Glomerular endothelial cell (primary cell): ENCODE data around the gene PCOLCE2. TPM values are rescaled to one million over a fixed set of nuclear protein-coding genes. Genes with fewer than 3 reads are reported as not detected.
"Not testable (repeated sequence)": the region's sequence is repeated elsewhere in the genome, so short reads cannot be mapped to it uniquely, and the experiment has no call there.

Experiments
- DNase-seq: peaks from one replicate; pipeline ENCODE4 v3.0.0-alpha.2; 2011; ENCODE audit warnings: low read depth, low spot score; ENCODE audit errors: extremely low read depth
- total RNA-seq: library from RNA; depleted of rRNA; stranded (reverse); fragments of >200 nt; gene quantifications from 2 replicates; pipeline ENCODE4 v1.2.3, GENCODE V29; 2015

Gene PCOLCE2
- total RNA-seq, 1 donor from 2014 or later = 0.58 TPM

DNA sequence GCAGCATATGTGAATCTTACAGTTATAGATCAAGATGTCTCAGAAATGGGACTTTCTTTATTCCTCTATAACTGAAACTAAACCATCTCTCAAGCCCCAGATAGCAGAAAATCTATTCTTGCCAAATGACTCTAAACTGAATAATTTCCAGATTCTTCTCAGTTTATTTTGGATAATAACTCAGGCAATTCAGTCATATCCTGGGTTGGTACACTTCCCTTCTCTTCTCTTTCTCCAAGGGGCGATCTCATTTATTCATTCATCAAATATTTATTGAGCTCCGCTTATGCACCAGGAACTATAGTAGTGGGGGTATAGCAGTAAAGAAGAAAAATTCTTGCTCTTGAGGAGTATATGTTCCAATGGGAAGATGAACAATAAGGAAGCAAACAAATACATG, 13.5 kb upstream of the PCOLCE2 start:
- no peak for DNase-seq

DNA sequence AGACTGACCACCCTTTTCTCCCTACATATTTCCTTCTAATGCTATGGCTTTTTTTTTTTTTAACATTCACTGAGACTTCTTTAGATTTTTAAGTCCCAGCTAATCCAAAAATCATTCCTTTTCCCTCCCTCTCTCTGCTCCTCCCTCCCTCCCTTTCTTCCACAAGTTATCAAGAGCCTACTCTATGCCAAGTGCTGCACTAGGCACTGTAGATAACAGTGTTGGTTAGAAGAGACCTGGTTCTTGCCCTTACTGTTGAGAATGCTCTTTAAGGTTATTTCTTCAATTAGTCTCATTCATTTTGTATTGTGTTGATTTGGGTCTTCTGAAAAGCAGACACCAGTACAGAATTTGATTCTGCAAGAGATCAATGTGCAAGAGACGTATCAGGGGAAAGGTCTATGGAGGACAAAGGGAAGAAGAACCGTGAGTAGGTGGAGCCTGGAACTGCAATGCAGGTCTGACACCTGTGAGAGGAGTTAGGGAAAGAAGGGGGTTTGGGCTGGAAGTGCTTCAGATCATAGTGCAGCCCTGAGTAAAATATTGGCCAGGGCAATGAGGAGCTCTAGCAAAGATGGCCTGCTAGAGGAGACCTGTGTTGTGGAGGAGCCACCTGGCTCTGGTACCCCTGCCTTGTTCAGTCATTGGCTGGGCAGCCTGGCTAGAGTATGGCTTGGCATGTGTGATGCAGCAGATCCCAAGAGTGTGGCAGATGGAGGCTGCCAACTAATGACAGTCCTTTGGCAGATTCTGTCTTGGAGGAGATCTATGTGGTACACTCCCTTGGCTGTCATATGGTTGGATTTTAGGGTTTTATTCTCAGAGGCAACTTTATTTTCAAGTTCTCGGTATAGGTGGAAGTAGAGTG, 9.7 kb upstream of the PCOLCE2 start:
- DNase-seq = no peak

- no peak for DNase-seq
Observed at GRCh38 chr3:142897807-142898206, 8.9 kb upstream of the PCOLCE2 start.

GRCh38 chr3:142896996-142897395, 8.1 kb upstream of the PCOLCE2 start:
- no peak for DNase-seq

GRCh38 chr3:142896201-142896755, 7.4 kb upstream of the PCOLCE2 start:
- no peak for DNase-seq

- DNase-seq = no peak
Observed at GRCh38 chr3:142894493-142894892, 5.6 kb upstream of the PCOLCE2 start.

DNA sequence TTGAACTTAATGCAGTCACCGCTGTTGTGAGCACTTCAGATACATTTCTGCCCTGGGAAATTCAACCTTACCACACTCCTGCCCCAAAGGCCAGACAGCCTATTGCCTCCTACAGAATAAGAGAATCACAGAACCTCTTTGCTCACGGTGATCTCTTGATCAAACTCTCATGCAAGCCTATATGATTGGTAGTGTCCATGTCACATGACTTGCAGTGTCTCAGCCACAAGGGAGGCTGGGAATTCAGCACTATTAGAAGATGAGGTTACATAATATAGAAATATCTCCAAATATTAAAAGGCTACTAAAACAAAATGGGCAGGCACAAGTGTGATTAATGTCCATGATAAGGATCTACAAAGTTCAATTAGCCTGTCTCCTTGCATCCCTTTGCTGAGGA, 3.8 kb upstream of the PCOLCE2 start:
- no peak for DNase-seq

DNA sequence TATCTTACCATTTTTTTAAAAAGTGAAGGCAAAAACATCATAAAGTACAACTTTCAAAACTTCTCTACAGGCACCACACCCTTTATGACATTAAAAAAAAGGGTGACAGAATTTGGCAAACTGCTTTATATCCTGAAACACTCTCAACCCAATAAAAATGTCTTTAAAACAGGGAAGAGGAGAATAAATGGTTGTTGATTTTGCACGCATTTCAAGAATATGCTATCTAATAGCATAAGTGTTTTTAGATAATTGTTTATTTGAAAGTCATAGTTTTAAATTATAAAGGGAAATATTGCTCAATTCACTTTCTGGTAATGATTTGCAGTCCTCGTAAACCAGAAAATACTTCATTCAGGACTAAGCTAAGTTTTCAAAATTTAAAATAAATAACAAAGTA, 1.7 kb upstream of the PCOLCE2 start:
- DNase-seq = no peak

DNA sequence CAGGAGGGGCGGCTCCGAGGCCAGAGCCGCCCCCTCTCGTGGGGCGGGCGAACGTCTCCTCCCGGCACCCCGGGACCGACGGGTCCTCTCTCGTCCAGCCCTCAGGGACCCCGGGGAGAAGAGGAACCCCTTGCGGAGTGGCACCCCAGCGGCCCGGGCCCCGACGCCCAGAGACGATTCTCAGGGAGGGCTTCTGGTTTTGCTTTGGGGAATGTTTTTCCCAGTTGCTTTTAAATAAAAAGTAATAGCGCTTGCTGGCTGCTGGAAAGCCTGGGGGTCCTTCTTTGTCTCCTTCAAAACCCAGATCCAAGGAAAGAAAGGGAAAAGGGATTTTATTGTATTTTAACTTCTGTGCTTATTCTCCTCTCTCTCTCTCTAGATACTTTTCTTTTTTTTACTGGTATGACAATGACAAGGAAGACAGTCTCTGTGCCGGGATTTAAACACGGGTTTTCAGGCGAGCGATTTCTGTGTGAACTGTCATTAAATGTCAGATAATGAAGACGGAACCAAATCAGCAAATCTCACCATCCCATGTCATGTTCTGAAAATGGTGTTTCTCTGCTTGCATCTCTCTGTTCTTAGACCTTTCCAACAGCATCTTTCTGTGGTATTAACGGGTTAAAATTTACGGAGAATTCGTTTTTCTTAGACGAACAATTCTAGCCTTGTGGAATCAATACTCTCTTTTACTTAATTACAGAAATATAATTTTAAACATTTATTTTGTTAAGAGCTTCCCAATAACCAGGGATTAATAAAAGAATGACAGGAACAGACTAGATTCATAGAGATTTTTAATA, 530 bp upstream of the PCOLCE2 start:
- DNase-seq = no peak

DNA sequence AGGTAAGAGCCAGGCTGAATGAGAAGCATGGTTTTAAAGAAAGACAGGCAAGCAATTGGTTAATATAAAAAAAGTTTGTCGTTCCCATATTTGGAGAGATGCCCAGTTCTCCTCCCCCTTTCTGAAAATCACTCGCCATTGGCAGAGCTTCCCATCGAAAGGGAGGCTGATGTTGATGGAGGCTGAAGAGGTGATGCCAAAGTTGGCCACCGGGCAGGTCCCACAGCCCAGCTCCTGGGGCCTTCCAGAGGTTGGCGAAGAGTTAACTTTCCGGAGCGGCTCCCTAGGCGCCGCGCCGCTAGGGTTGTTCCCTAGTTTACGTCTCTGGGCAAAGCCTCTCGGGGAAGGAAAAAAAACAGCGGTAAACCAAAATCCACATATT, 793 bp downstream of the PCOLCE2 start:
- no peak for DNase-seq

GRCh38 chr3:142886940-142887339, 1.9 kb downstream of the PCOLCE2 start:
- no peak for DNase-seq

DNA sequence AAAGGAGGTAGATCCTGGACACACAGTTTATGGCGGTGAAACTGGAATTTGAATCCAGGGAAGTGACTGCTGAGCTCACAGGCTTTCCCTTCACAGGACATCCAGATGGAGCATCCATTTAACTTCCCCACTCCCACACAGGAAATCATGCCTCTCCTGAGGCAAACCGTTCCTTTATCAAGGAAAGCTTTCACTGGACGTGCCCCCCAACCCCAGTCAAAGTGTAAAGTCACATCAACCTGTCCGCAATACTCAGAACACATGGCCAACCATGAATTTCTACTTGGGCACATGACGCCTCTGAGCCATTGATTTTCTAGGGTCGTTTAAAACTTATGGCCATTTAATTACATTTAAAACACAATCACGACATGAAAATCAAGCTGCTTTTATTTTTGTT, 2.9 kb downstream of the PCOLCE2 start:
- DNase-seq = no peak

DNA sequence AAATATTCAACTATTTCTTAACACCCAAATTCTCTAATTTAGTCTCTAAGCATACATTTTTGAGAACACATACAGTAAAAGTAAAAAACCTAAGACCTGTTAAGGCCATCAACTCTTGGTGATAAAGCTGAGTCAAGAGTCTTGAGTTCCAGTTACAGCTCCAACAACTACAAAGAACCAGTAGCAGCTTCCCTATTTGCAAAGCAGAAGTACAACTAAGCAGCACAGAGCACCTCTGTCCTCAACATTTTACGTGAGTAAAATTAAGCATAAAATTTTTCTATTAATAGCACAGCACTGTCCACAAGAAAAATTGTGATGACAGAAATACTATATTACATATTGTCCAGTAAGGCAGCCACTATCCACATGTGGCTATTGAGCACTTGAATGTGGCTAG, 4.4 kb downstream of the PCOLCE2 start:
- DNase-seq = no peak

DNA sequence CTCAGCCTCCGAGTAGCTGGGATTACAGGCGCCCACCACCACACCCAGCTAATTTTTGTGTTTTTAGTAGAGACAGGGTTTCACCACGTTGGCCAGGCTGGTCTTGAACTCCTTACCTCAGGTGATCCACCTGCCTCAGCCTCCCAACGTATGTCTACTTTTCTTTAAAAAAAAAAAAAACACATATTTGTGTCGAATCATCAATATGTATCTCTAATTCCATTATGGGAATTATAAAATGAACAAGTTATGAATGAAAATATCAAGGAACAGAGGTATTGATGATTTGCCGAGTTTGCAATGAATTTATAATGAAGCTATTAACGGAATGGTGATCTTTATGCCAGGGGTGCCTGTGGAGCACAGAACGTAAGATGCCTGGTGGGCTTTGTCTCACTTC, 5.3 kb downstream of the PCOLCE2 start:
- DNase-seq = not testable (repeated sequence)

- DNase-seq = no peak
Observed at GRCh38 chr3:142881445-142882224, 7.2 kb downstream of the PCOLCE2 start.

DNA sequence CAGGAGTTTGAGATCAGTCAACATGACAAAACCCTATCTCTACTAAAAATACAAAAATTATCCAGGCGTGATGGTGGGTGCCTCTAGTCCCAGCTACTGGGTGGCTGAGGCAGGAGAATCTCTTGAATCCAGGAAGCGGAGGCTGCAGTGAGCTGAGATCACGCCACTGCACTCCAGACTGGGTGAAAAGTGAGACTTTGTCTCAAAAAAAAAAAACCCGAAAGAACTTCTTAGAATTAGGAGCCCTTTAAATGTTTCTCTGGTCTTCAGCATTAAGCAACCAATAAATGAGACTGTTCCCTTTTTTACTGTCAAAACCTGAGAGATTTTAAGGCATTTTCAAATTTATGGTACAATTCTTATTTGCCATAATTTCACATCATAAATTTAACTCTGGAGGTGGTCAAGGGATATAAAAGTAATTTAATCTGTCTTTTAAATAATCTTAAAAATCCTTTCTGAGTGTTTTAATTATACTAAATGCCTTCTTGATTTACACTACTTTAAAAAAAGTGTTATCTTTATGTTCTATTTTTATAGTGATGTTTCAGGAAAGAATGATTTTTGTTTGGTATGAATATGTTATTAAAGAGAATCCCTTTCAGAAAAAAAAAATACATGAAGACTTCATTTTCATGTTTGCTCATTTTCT, 10.1 kb downstream of the PCOLCE2 start:
- DNase-seq = no peak

DNA sequence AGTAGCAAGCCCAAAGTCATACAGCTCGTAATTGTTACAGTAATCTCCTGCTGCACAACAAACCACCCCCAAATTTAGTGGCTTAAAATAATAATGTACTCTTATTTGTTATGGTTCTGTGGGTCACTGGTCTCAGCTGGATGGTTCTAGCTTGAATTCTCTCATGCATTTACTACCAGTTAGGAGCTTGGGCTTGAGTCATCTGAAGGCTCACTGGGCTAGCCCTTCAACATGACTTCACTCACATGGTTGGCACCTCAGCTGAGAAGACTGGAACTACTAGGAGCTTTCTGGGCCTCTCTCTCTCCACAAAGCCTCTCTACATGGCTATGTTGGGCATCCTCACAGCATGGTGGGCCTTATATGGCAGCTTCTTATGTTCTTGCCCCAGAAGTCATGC, 12.5 kb downstream of the PCOLCE2 start:
- DNase-seq = no peak

DNA sequence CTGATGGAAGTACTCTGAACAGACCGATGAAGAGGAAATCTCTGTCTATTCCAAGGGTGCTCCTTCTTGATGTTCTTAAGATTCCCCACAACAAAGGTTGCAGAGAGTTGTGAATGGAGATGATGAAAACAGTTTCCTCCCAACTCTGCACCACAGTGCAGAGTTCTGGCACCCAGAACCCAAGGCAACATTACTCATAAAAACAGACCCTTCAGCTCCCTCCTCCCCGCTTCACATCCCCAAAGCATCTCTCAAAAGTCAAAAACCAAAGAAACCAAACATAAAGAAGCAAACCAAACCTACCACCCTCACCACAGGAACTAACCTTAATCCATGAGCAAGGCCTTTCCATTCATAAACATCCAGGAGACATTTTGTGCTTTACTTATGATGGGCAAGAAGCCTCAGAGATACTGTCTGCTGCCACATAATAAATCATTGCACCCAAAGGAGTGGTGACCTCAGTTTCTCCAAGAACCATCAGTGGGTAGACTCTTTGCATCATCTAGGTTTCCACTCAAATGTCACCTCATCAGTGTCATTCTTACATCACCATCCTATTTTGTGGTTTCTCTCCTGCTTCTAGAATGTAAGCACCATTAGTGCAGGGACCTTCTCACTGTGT, 13.2 kb downstream of the PCOLCE2 start:
- DNase-seq = no peak

GRCh38 chr3:142875099-142875498, 13.8 kb downstream of the PCOLCE2 start:
- DNase-seq = no peak

DNA sequence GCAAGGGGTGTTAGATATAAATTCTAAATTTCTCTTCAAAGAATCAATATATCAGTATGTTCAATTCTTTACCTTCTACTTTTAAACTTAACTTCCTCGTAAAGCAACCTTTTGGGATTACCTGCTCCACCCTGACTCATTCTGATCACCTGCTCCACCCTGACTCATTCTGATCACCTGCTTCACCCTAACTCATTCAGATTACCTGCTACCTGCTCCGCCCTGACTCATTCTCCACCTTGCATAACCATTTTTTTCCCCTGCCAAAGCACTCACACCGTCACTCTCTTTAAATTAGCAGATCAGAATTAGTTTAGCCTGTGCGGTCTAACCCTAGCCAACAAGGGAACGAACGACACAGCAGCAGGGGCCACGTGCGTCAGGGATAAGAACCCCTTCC, 20.5 kb downstream of the PCOLCE2 start:
- DNase-seq = not testable (repeated sequence)
